HG03442 (cell line): ENCODE data around the gene PPP1R8.
"Not testable (repeated sequence)": the region's sequence is repeated elsewhere in the genome, so short reads cannot be mapped to it uniquely, and the experiment has no call there.

Experiments
- ATAC-seq: cut with Tn5 transposase; IDR thresholded peaks from one replicate; pipeline ENCODE4 v1.9.1; 2021; ENCODE audit warnings: mild to moderate bottlenecking, moderate library complexity; ENCODE audit not compliant: unreplicated experiment

Gene PPP1R8

DNA sequence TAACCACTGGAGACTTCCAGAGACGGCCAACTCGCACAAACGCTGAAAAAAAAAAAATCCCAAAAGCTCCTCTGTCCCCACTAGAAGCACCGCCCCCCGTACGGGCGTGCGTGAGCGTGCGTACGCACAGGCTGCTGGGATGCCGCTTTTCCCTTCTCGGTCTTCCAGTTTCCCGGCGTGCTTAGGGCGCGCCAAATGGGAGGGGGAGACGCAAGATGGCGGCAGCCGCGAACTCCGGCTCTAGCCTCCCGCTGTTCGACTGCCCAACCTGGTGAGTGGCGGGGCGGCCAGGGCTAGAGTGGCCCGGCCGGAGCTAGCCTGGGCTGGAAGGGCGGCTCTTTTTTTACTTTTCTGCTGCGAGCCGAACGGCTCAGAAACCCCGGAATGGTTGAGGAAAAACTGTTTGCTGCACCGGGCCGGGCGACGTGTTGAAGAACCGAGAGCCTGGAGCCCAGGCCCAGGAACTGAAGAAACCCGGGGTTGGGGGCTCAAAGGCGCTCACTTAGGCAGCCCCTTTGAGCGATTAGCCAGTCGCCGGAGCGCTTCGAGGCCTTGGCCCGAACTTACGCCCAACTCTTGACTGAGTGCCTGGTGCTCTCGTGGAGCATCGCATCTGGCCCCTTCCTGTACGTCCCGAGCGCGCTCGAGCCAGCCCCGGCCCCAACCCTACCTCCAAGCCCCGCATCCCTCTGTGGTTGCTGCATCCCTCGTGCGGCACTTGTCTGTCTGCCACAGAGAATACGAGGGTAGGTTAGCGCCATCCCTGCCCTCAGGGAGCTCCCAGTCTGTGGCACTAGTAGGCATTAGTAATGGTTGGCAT lies at the start of gene PPP1R8:
PPP1R8 (plus strand) TSS at position 162 of the 820 bp plus-strand sequence; CDS start at position 216, 54 bp downstream.
- ATAC-seq: peak; percentile 90

DNA sequence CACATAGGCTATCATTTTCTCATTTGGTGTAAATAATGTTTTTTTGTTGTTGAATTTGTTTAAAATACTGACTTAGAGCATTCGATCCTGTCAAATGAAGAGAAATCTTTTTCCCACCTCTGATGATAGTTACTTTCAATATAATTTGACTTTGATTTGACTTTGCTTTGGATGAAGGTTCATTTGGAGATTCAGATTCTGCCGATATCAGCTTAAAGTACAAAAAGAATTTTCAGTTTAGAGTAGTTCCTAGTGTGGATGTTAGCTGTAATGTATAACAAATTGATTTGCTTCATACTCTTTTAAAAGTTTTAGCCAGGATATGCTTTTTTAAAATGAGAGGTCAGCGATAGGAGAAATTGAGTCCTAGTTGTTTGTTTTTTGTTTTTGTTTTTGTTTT lies 47.6 kb upstream of the PPP1R8 start:
- no peak for ATAC-seq

DNA sequence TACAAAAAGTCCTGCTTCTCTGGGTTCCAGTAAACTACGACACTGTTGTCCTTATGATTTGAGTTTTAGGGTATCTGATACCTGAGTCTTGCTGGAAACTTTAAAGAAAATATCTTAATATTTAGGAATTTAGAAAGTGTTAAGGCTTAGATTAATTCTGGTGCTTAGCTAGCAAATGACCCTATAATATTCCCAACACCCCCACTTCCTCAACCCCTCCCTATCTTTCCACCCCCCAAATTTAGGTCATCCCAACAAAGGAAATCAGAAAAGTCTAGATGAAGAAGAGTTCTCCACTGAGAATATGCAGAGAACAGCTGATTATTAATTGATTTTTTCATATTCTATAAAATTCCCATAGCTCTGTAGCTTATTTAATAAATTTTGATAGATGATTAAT lies 45.9 kb upstream of the PPP1R8 start:
- no peak for ATAC-seq

DNA sequence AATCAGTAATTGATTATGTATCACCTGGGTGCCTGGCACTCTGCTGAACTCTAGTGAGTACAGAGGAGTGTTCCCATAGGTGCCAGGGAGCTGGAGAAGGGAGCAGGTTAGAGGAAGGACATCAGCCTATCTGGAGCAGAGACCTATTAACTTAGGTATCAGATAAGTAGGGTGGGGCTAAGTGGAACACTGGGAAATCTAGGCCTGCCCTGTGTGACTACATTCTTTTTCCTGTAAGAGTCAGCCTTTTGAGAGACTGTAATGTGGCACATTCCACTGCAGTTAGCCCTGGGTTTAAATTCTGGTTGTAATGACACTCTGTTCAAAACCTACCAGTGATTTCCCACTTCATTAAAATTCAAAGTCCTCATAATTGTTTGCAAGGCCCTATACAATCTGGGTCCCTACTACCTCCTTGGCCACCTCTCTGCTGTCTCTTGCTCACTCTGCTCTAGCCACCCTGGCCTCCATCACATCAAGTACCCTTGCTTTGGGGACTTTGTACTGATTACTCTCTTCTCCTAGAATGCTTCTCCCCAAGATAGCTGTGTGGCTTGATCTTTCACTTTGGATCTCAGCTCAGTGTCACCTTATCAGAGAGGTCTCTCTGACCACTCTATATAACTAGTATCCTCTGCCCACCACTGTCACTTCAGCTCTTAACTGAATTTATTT lies 44.7 kb upstream of the PPP1R8 start:
- no peak for ATAC-seq

DNA sequence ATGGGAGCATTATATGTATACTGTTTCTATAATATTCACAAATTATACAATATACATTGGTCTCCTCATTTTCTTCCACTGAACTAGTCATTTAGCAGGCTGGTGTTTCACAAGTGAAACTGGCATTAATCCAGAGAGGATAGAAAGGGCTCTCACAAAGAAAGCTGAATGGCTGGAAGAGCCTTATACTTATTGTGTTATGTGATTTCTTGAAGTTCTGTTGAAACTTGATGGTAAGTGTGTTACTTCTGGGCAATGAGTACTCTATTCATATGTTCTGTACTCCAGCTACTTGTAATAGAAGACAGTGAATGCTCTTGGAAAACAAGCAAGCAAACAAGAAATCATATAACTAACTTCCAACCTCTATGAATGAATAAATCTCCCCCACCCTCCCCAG lies 42.7 kb upstream of the PPP1R8 start:
- ATAC-seq: no peak

DNA sequence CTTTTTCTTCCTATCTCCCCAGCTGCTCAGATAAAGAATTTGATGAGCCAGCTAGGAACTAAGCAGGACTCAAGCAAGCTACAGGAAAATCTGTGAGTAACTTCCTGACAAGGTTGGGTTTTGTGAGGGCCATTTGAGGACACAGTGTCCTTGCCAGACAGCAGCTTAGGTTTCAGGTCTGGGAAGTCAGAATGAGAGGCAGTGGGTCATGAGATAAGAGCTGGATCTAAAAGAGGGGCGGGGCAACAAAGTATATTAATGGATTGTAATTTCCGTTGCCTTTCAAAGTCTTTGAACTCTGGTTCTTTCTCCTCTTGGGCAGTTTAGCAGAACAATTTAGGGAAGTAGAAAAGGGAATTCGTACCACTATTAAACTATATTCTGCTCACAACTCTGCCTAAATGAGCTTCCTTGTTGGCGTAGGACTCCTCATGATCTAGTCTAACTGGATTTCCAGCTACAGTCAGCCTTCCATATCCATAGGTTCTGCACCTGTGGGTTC lies 41.0 kb upstream of the PPP1R8 start:
- ATAC-seq: no peak

DNA sequence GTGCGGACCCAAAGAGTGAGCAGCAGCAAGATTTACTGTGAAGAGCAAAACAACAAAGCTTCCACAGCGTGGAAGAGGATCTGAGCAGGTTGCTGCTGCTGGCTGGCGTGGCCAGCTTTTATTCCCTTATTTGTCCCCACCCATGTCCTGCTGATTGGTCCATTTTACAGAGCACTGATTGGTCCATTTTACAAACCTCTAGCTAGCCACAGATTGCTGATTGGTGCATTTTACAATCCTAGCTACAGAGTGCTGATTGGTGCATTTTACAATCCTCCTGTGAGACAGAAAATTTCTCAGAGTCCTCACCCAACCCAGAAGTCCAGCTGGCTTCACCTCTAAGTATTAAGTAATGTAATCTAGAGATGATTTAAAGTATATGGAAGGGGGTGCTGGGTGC lies 40.3 kb upstream of the PPP1R8 start:
- ATAC-seq: not testable (repeated sequence)

DNA sequence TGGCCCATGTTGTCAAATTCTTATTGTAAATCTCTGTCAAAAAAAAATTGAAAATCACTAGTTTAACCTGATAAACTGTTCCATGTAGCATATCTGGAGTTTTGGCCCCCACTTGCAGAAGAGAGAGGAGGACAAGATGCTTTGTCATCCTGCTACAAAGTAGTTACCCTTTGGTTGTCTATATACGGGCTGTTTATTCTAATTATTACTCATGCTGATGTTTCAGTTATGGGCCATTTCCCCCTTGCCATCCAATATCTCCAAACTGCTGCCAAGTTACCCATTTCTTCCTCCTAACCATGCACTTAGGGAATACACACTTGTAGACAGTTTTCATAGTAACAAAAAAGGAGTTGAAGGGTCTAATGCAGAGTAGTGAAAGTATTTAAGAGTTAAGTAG lies 35.0 kb upstream of the PPP1R8 start:
- no peak for ATAC-seq

DNA sequence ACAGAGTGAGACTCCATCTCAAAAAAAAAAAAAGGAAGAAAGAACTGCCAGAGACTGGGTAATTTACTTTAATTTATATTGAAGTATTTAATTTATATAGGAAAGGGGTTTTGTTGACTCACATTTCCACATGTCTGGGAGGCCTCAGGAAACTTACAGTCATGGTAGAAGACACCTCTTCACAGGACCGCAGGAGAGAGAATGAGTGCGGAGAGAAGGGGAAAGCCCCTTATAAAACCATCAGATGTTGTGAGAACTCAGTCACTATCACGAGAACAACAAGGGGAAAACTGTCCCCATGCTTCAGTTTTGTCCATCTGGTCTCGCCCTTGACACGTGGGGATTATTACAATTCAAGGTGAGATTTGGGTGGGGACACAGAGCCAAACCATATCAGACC lies 25.8 kb upstream of the PPP1R8 start:
- no peak for ATAC-seq

DNA sequence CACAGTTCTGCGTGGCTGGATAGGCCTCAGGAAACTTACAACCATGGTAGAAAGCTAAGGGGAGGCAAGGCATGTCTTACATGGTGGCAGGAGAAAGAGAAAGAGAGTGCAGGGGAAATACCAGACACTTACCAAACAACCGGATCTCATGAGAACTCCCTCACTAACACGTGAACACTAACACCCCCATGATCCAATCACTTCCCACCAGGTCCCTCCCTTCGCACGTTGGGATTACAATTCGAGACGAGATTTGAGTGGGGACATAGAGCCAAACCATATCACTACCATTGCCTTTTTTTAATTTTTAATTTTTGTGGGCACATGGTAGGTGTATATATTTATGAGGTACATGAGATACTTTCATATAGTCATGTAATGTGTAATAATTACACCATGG lies 23.8 kb upstream of the PPP1R8 start:
- ATAC-seq: no peak

DNA sequence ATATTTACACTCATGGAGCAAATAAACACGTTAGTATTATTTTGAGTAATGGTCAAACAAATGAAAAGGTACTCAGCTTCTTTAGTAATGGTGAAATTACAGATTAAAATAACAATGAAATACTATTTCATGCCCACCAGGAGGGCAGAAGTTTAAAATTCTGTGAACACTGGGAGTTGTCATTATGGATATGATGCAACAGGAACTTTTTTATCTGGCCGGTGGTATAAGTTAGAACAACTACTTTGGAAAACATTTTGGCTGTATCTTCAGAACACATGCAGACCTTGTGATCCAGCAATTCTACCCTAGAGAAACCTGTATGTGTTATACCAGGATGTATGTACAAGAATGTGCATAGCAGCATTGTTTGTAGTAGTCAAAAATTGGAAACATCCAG lies 23.2 kb upstream of the PPP1R8 start:
- no peak for ATAC-seq

DNA sequence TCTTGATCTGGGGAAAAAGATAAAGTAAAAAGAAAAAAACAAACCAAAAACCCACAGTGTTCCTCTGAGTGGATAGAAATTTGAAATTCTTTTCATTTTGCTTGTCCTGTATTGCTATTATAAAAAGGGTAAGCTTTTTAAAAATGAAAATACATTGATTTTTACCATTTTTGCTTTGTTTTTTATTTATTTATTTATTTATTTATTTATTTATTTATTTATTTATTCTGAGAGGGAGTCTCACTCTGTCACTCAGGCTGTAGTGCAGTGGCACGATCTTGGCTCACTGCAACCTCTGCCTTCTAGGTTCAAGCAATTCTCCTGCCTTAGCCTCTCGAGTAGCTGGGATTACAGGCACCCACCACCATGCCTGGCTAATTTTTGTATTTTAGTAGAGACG lies 22.5 kb upstream of the PPP1R8 start:
- ATAC-seq: not testable (repeated sequence)

DNA sequence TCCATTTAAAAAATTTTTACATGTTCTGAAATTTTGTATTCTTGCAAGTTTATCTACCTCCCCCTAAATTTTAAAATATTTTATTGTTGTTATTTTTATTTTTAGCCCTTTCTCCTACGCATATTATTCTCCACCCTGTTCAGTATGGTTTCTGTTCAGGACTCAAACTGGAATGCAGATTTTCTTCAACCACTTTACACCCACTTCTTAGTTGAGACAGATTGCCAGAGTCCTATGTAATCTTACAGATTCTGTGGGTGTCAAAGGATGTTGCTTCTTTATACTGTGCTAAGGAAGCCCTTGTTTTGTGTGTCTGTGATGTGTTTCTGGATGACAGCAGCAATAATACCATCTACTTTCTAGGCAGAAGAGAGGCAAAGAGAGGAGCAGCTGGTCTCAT lies 20.7 kb upstream of the PPP1R8 start:
- ATAC-seq: no peak

DNA sequence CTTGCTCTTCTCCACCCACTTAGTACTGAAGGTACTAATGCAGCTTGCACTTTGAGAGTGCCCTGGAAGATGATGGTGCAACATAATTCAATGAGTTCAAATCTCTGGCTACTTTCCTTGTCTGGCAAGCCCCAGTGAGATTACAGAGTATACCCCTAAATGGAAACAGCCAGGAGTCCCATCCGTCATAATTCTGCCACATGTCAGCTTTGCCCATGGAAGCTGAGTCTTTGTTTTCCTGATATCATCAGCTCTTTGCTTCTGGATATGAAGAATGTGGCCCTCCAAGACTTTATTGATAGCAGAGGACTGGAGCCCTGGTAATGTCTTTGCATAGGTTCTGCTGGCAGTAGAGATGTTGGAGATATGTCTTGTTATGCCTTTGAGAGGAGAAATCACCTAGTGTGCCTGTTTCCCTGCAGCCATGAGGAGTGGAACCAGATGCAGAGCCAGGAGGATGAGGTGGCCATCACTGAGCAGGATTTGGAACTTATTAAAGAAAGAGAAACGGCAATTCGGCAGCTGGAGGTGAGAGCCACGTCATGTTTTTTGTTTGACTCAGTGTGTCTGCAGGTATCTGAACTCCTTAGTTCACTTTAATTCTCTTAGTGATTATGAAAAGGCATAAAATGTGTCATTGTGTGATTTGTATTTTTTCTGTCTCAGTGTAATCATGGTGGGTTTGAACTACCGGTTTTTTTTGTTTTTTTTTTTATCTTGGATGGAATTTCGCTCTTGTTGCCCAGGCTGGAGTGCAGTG lies 18.7 kb upstream of the PPP1R8 start:
- ATAC-seq: no peak

DNA sequence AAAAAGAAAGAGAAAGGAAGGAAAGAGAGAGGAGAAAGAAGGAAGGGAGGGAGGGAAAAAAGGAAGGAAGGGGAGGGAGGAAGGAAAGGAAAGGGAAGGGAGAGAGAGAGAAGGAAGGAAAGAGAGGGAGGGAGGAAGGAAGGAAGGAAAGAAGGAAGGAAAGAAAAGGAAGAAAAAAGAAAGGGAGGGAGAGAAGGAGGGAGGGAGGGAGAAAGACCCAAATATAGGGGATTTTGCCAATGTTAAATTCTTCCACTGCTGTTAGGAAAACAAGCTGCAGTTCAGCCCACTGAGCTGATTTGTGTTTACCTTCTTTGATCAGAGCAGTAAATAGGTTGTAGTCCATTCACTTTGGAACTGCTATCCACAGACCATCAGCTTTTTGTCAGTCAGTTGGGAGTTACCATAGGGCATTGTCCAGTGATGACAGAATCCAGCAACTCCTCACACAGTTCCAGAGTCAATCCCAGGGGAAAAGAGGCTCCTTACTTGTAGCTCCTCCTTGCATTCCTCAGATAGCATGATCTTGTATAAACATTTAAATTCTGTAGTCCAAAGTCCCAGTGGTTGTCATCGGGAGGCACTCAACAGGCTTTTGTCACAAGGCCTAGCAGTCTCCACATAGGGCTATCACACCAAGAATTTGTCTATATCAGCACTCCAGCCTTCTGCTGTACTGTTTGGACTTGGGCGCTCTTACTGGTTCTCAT lies 13.5 kb upstream of the PPP1R8 start:
- no peak for ATAC-seq

DNA sequence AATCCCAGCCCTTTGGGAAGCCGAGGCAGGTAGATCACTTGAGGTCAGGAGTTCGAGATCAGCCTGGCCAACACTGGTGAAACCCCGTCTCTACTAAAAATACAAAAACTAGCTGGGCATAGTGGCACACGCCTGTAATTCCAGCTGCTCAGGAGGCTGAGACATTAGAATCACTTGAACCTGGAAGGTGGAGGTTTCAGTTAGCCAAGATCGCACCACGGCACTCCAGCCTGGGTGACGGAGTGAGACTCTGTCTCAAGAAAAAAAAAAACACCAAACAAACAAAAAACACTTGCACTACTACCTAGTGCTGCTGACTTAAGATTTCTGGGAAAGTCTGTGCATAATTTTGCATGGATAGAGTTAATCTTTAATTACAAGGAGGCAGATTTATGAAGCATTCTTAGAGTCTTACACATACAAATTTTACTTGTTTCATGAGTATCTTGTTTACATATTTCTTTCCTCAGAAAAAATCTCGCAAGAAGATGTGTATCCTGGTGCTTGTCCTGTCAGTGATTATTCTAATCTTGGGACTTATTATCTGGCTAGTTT lies 8.7 kb upstream of the PPP1R8 start:
- no peak for ATAC-seq

DNA sequence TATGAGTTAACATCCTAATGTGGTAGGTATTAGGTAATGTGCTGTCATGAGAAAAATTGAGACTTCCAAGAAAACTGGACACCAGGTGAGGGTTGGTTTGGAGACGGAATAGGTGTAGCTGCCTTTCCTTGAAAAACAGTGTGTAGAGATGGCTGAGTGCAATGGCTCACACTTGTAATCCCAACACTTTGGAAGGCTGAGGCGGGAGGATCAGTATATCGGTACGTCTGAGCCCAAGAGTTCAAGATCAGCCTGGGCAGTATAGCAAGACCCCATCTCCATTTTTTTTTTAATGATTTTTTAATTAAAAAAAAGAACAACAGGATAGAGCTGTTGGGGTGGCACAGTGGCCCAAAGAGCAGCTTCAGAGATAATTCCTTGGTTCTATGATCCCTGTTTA lies 6.8 kb upstream of the PPP1R8 start:
- no peak for ATAC-seq

DNA sequence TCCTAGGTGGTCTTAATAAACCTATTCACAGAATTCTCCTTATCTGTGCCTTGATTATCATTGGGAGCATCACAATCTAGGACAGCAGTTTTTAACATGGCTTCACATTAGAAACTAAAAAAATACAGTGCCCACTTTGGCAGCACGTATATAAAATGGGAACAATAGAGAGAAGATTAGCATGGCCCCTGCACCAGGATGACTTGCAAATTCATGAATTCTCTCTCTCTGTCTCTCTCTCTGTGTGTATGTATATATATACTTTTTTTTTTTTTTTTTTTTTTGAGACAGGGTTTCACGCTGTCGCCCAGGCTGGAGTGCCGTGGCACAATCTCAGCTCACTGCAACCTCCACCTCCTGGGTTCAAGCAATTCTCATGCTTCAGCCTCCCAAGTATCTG lies 6.2 kb upstream of the PPP1R8 start:
- ATAC-seq: no peak

DNA sequence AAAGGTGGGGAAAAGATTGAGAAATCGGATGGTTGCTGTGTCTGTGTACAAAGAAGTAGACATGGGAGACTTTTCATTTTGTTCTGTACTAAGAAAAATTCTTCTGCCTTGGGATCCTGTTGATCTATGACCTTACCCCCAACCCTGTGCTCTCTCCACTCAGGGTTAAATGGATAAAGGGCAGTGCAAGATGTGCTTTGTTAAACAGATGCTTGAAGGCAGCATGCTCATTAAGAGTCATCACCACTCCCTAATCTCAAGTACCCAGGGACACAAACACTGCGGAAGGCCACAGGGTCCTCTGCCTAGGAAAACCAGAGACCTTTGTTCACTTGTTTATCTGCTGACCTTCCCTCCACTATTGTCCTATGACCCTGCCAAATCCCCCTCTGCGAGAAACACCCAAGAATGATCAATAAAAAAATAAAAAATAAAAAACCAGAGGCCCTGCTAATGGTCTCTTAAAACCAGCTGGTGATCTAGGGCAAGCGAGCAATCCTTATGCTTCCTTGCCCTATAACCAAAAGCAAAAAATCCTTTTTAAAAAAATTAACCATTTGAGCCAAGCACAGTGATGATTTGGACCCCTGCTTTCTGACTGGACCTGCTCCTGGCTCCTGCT lies 1.1 kb upstream of the PPP1R8 start:
- ATAC-seq: not testable (repeated sequence)
